GOT3 (cell line): ENCODE results near the gene ZNF322.
"Not testable (repeated sequence)": the region's sequence is repeated elsewhere in the genome, so short reads cannot be mapped to it uniquely, and the experiment has no call there.

Experiments
- DNase-seq: peaks from one replicate; lab custom pipeline; 2025; ENCODE audit warnings: mixed read lengths; lab: John Stamatoyannopoulos, UW

Gene ZNF322, protein sequence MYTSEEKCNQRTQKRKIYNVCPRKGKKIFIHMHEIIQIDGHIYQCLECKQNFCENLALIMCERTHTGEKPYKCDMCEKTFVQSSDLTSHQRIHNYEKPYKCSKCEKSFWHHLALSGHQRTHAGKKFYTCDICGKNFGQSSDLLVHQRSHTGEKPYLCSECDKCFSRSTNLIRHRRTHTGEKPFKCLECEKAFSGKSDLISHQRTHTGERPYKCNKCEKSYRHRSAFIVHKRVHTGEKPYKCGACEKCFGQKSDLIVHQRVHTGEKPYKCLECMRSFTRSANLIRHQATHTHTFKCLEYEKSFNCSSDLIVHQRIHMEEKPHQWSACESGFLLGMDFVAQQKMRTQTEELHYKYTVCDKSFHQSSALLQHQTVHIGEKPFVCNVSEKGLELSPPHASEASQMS

GRCh38 chr6:26659042-26659999 lies at the start of gene ZNF322:
Gene ZNF322 (minus strand): TSS chr6:26659746. CDS start chr6:26638553, 21,193 bp downstream.
- DNase-seq: peak; percentile 81

GRCh38 chr6:26705780-26706179 lies 46.2 kb upstream of the ZNF322 start:
- not testable (repeated sequence) for DNase-seq

DNA sequence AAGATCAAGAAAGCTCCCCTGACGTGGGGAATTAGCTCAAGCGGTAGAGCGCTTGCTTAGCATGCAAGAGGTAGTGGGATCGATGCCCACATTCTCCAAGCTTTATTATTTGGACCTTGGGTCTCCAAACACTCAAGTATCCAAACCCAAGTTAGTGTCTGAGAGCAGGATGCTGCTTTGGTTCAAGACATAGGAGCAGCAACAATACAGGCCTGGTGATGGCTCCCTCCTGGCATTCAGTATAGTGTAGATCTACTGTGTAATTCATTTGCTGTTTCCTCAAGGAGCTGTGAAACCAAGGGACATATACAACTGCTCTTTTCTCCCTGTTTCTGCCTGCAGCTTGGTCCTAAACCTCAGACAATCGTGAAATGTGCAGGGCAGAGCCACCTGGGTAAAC lies 45.8 kb upstream of the ZNF322 start:
- not testable (repeated sequence) for DNase-seq

- DNase-seq: not testable (repeated sequence)
These were observed 41.6 kb upstream of the ZNF322 start for GRCh38 chr6:26701023-26701747.

DNA sequence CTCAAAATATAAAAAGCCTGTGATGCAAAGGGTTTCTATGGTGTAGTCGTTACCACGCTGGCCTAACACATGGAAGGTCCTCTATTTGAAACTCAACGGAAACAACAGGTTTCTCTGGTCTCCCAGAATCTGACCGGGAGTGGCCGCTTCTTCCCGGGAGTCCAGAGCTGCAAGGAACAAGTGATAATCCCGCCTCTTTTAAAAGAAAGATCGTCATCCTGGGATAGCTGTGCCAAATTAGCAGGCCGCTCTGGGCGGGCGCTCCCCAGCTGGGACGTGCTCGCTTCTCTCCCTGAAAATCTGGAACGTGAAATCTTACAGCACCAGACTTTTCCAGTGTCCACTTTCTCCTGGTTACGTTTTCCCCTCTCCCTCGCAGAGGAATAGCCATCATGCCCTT lies 38.0 kb upstream of the ZNF322 start:
- not testable (repeated sequence) for DNase-seq

DNA sequence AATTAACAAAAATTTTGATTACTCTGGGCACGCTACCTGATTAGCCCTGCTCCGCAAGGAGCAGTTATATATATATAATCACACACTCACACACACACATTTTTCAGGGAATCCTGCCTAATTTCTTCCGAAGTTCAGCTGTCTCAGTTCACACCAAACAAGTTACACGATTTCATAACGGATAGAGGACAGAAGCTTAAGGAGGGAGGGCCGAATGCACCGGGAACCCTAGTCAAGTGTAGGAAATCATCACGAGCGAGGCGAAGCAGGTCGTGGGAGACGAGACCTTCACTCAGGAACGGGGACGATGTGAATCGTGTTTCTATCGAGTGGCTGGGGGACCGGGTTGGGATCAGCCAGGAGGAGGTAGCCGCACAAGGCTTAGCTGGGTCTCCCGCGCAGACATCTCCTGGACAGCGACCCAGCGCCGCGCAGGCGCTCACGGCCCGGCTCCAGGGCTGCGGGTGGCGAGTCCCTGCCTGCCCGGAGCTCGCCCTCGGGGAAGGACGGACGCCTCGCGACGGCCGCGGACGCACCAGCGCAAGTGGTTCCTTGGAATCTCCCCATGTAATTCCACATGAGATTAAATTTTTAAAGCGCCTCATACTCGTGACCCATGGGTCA lies 29.9 kb upstream of the ZNF322 start:
- not testable (repeated sequence) for DNase-seq

DNA sequence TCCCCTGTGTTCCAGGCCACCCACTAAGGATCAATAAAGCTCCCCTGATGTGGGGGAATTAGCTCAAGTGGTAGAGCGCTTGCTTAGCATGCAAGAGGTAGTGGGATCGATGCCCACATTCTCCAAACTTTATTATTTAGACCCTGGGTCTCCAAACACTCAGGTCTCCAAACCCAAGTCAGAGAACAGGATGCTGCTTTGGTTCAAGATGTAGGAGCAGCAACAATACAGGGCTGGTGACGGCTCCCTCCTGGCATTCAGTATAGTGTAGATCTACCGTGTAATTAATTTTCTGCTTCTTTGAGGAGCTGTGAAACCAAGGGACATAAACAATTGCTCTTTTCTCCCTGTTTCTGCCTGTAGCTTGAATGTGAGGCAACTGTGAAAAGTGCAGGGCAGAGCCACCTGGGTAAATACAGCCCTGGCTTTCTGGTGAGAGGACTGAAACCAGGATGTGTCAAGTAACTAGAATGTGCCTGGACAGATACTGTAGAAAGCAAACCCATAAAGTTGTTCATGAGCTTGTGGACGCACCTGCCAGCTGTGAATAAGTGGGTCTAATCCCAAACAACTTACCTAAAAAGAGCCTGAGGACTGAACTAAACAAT lies 23.0 kb upstream of the ZNF322 start:
- not testable (repeated sequence) for DNase-seq

GRCh38 chr6:26673287-26673686 lies 13.7 kb upstream of the ZNF322 start:
- not testable (repeated sequence) for DNase-seq

DNA sequence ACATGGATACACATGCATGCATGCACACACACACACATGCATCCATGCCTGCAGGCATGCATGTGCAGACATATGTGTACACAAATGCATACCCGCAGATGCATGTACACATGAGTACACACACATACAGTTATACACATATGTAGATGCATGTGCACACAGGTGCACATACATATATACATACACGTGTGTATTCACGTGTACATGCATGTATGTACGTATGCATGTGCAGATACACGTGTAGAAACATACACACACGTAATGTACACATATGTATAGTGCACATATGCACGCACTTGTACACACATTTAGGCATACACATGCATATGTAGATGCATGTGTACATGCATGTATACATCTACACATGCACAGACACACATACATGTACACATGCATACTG lies 11.0 kb upstream of the ZNF322 start:
- not testable (repeated sequence) for DNase-seq

DNA sequence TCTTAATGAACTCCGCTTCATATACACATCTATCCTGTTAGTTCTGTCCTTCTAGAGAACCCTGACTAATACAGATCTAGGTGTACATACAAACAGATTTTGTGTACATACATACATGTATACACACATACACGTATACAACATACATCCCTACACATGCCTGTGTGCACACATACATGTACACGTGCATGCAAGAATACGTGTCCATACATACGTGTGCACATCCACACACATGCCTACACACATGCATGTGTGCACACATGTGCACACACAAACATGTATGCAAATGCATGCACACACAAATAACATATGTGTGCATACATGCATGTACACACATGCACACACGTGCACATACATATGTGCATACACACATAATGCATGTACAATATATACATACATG lies 10.5 kb upstream of the ZNF322 start:
- not testable (repeated sequence) for DNase-seq

DNA sequence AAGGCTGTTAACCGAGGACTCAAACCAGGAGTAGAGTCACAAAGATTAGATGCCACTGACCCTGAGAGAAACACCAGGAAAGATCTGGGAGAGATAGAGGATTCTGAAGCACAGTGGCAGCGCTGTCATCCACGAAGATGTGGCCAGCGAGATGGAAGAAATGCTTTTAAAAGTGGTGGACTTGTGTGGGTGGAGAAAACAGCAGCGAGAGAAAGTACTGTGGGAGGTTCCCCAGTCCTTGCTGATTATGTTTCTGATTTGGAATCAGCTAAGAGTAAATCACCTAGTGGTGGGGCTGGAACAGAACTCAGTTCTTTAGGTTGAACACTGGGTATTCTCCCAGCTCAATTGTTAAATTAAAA lies 435 bp upstream of the ZNF322 start:
- DNase-seq: no peak

- no peak for DNase-seq
These were observed 2.3 kb downstream of the ZNF322 start for GRCh38 chr6:26657256-26657655.

- no peak for DNase-seq
These were observed 6.5 kb downstream of the ZNF322 start for GRCh38 chr6:26653007-26653406.

DNA sequence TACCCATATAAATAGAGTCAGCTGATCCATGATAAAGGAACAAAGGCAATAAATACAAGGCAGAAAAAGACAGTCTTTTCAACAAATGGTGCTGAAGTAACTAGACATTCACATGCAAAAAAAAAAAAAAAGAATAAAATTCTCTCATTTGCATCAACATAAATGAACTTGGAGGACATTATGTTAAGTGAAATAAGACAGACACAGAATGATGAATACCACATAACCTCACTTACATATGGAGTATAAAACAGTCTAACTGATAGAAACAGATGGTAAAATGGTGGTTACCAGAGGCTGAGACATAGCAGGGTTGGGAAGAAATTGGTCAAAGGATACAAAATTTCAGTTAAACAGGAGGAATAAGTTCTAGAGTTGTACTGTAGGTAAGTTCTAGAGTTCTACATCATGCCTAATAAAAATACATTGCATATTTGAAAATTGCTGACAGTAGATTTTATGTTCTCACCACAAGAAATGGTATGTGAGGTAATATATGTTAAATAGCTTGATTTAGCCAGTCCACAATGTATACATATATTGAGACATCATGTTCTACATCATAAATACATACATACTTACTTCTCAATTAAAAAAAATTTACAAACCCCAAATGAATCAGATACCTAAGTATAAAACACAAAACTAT lies 8.3 kb downstream of the ZNF322 start:
- no peak for DNase-seq

- no peak for DNase-seq
These were observed 13.5 kb downstream of the ZNF322 start for GRCh38 chr6:26646074-26646473.

GRCh38 chr6:26640806-26641205 lies 18.7 kb downstream of the ZNF322 start:
- no peak for DNase-seq

DNA sequence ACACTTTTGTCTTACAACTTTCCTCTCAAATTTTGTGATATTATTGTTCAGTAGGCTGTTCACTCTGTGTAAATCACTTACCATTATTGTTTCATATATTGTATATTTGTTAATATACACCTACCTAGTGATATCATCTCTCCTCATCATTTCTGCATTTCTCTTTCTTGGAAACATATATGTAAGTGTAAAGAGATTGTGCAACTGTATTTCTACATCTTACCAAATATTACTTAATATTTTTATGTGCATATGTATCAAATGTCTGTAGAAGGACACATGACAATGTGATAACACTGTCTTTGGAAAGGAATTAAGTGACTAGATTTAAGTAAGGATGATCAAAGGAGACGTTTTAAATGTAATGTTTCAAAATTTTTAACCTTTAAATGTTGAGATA lies 30.2 kb downstream of the ZNF322 start:
- DNase-seq: no peak

GRCh38 chr6:26627843-26628242 lies 31.7 kb downstream of the ZNF322 start:
- no peak for DNase-seq

DNA sequence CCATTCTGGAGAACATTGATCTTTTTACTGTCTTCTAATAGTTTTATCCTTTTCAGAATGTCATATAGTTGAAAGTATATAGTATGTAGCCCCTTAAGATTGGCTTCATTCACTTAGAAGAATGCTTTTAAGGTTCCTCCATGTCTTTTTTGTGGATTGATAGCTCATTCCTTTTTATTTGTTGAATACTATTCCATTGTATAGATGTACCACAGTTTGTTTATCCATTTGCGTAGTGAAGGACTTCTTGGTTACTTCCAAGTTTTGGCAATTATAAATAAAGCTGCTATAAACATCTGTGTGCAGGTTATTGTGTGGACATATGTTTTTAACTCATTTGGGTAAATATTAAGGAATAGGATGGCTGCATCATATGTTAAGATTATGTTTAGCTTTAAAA lies 35.0 kb downstream of the ZNF322 start:
- no peak for DNase-seq

- no peak for DNase-seq
These were observed 36.1 kb downstream of the ZNF322 start for GRCh38 chr6:26623339-26623859.
